HG03045 (cell line): ENCODE measurements around the gene HERC6.
"Not testable (repeated sequence)": the region's sequence is repeated elsewhere in the genome, so short reads cannot be mapped to it uniquely, and the experiment has no call there.

Source experiments
- ATAC-seq: cut with Tn5 transposase; IDR thresholded peaks from one replicate; pipeline ENCODE4 v1.9.1; 2021; ENCODE audit warnings: mild to moderate bottlenecking, moderate library complexity; ENCODE audit not compliant: unreplicated experiment

Gene HERC6

GRCh38 chr4:88378691-88379559 lies at the start of gene HERC6:
HERC6 (plus strand) TSS chr4:88378852; CDS start chr4:88378922, 70 bp downstream.
- ATAC-seq: peak; percentile 77

- ATAC-seq: no peak
These were observed 44.8 kb upstream of the HERC6 start for GRCh38 chr4:88333741-88334405.

- no peak for ATAC-seq
These were observed 43.5 kb upstream of the HERC6 start for GRCh38 chr4:88335092-88335665.

GRCh38 chr4:88341227-88342192 lies 37.1 kb upstream of the HERC6 start:
- ATAC-seq: no peak

- not testable (repeated sequence) for ATAC-seq
These were observed 31.8 kb upstream of the HERC6 start for GRCh38 chr4:88346902-88347301.

GRCh38 chr4:88348761-88349160 lies 29.9 kb upstream of the HERC6 start:
- ATAC-seq: not testable (repeated sequence)

- ATAC-seq: no peak
These were observed 27.9 kb upstream of the HERC6 start for GRCh38 chr4:88350786-88351185.

- no peak for ATAC-seq
These were observed 26.5 kb upstream of the HERC6 start for GRCh38 chr4:88352062-88352740.

GRCh38 chr4:88353324-88353723 lies 25.3 kb upstream of the HERC6 start:
- ATAC-seq: no peak

GRCh38 chr4:88356771-88357170 lies 21.9 kb upstream of the HERC6 start:
- ATAC-seq: no peak

- no peak for ATAC-seq
These were observed 21.4 kb upstream of the HERC6 start for GRCh38 chr4:88357262-88357661.

GRCh38 chr4:88359558-88359957 lies 19.1 kb upstream of the HERC6 start:
- no peak for ATAC-seq

GRCh38 chr4:88360256-88360655 lies 18.4 kb upstream of the HERC6 start:
- ATAC-seq: no peak

GRCh38 chr4:88360791-88361190 lies 17.9 kb upstream of the HERC6 start:
- ATAC-seq: no peak

GRCh38 chr4:88361217-88361773 lies 17.4 kb upstream of the HERC6 start:
- ATAC-seq: not testable (repeated sequence)

GRCh38 chr4:88366460-88366859 lies 12.2 kb upstream of the HERC6 start:
- ATAC-seq: no peak

- no peak for ATAC-seq
These were observed 10.8 kb upstream of the HERC6 start for GRCh38 chr4:88367826-88368225.

- ATAC-seq: not testable (repeated sequence)
These were observed 9.4 kb upstream of the HERC6 start for GRCh38 chr4:88369180-88369812.

GRCh38 chr4:88381123-88381522 lies 2.5 kb downstream of the HERC6 start:
- no peak for ATAC-seq
